IMR-90 (cell line): ENCODE results near the gene KRTAP5-7.
"Not testable (repeated sequence)": the region's sequence is repeated elsewhere in the genome, so short reads cannot be mapped to it uniquely, and the experiment has no call there.

Experiments used
- POLR2A ChIP-seq: IDR thresholded peaks from 2 replicates; pipeline ENCODE4 v1.6.1; 2012; ENCODE audit warnings: mild to moderate bottlenecking, low read depth, low read length
- SMC3 ChIP-seq: fragments of 150-350 bp; IDR thresholded peaks from 2 replicates; pipeline ENCODE4 v1.6.1; 2016; ENCODE audit warnings: low read depth, mild to moderate bottlenecking, antibody characterized with exemption, low read length, moderate library complexity
- TF ChIP-seq, protein P1 (sequence below): conservative IDR thresholded peaks from 2 replicates; pipeline ENCODE4 v1.5.1; 2012; ENCODE audit warnings: mild to moderate bottlenecking, low read depth, low read length, improper control_type of control experiment

- TF ChIP-seq, protein P1, sequence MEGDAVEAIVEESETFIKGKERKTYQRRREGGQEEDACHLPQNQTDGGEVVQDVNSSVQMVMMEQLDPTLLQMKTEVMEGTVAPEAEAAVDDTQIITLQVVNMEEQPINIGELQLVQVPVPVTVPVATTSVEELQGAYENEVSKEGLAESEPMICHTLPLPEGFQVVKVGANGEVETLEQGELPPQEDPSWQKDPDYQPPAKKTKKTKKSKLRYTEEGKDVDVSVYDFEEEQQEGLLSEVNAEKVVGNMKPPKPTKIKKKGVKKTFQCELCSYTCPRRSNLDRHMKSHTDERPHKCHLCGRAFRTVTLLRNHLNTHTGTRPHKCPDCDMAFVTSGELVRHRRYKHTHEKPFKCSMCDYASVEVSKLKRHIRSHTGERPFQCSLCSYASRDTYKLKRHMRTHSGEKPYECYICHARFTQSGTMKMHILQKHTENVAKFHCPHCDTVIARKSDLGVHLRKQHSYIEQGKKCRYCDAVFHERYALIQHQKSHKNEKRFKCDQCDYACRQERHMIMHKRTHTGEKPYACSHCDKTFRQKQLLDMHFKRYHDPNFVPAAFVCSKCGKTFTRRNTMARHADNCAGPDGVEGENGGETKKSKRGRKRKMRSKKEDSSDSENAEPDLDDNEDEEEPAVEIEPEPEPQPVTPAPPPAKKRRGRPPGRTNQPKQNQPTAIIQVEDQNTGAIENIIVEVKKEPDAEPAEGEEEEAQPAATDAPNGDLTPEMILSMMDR = not testable (repeated sequence)
- not testable (repeated sequence) for TF ChIP-seq SMC3, POLR2A
Measured at GRCh38 chr11:71576688-71577465, 49.8 kb downstream of the KRTAP5-7 start.
